ELR (cell line): ENCODE measurements around the gene KLK10.
"Not testable (repeated sequence)": the region's sequence is repeated elsewhere in the genome, so short reads cannot be mapped to it uniquely, and the experiment has no call there.

ENCODE experiments used
- DNase-seq: peaks from one replicate; pipeline ENCODE4 v3.0.0-alpha.2; 2015; ENCODE audit warnings: low read depth

The KLK10 gene

GRCh38 chr19:51001515-51001914, 18.0 kb downstream of the KLK10 start, which contains the start of gene KLK8:
KLK8 (minus strand) TSS chr19:51001604; CDS start chr19:51001167, 437 bp downstream.
- DNase-seq: no peak

DNA sequence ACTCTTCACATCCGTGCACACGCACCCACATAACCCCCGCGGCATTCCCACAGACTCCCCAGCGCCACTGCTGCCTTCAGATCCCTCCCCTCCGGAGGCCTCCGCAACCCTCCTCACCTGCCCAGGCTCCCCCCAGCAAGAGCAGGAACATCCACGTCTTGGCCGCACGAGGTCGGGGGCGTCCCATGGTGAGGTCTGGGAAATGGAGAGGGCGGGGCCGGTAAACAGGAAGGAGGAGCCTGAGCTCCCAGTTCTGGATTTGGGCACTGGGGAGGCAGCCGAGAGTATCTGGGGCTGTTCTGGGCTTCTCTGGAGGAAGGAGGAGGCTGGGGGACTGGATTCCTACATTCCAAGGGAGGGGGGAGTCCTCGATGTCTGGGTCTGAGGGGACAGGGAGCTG, 18.5 kb downstream of the KLK10 start:
- DNase-seq: no peak

DNA sequence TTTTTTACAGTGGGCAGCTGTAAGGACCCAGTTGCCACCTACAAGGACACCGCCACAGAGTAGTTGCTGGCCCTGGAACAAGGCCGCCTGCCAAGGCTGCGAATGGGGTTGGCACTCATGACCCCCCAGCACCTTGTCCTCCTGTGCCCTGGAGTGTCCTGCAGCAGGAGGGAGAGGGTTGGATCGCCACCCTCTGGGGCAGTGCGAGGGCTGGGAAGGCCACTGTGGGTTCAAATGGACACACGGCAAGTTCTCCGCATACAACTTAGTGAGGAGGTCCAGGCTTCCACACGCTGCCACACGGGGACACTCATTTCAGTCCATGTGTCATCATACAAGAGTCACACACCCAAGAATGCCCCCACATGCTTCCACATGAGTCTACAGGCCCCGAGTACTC, 19.1 kb downstream of the KLK10 start:
- DNase-seq: no peak

GRCh38 chr19:50998686-50999085, 20.8 kb downstream of the KLK10 start:
- no peak for DNase-seq

- no peak for DNase-seq
Measured at GRCh38 chr19:50998061-50998460, 21.4 kb downstream of the KLK10 start.

GRCh38 chr19:50994129-50994528, 25.4 kb downstream of the KLK10 start:
- peak; percentile 13 for DNase-seq

GRCh38 chr19:50992666-50993035, 26.9 kb downstream of the KLK10 start:
- no peak for DNase-seq

DNA sequence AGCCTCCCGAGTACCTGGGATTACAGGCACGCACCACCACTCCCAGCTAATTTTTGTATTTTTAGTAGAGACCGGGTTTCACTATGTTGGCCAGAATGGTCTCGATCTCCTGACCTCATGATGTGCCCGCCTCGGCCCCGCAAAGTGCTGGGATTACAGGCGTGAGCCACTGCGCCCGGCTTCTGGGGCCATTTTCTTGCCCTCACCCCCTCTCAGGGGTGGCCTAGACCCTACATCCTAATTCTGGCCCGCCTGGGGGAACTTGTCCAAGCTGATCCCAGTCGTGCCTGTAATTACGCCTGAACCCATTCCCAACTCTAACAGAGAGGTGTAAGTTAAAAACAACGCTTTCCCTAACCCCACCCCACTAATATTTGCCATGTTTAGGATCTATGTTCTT, 35.1 kb downstream of the KLK10 start:
- not testable (repeated sequence) for DNase-seq

- no peak for DNase-seq
Measured at GRCh38 chr19:50983625-50984292, 35.8 kb downstream of the KLK10 start, which contains the start of gene KLK7. KLK7 (minus strand) TSS chr19:50983917; CDS start chr19:50982399, 1,518 bp downstream.

DNA sequence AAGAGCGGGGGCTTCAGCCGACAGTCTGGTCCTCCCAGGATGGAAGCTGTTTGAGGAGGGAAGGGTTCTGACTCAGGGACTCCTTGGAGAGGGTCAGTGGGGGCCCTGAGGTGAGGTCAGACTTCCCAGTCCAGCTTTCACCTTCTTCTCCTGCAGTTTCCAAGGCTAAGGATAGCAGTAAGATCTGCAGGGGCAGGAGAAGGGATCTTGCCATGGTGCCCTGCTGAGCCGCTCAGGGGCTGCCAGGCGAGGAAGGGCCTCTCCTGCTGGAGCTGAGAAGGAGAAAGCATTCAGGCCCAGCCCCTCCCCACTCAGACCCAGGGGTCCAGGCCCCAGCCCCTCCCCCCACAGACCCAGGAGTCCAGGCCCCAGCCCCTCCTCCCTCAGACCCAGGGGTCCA, 37.3 kb downstream of the KLK10 start:
- DNase-seq: no peak

DNA sequence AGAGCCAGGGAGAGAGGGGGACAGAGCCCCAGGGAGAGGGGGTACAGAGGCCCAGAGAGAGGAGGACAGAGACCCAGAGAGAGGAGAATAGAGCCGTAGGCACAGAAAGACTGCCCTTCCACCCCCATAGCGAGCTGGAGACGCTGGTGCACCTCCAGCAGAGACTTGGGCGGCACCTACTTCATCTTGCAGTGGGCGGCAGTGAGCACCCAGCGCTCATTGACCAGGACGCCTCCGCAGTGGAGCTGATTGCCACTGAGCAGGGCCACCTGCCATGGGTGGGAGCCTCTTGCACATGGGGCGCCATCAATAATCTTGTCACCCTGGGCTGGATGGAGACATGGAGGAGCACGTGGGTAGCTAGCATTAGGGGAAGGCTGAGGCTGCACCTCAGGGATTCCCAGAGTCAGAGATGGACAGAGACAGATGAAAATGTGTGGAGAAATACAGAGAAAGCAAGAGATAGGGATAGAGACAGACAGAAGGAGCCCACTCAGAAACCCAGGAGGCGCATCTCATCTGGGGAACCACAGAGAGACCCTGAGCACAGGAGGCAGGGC, 37.8 kb downstream of the KLK10 start:
- no peak for DNase-seq

GRCh38 chr19:50980208-50980607, 39.3 kb downstream of the KLK10 start:
- DNase-seq: no peak

- no peak for DNase-seq
Measured at GRCh38 chr19:50979758-50980157, 39.8 kb downstream of the KLK10 start.

GRCh38 chr19:50978772-50979390, 40.6 kb downstream of the KLK10 start:
- DNase-seq: no peak

DNA sequence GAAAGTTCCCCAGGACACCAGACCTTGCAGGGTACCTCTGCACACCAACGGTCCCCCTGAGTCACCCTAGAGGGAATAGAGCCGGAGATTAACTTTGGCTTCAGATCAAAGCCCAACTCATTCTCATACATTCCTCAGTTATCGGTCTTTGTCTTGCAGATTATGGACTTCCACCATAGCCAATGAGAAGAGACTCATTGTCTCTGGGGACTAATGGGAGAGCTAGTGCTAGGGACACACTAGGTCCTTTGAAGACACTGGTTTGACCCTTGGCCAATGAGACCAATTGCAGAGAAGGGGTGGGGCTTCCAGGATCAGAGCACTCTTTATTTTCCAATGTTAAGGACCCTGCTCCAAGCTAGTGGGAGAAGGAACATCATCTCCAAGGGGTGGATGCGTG, 41.9 kb downstream of the KLK10 start:
- no peak for DNase-seq

DNA sequence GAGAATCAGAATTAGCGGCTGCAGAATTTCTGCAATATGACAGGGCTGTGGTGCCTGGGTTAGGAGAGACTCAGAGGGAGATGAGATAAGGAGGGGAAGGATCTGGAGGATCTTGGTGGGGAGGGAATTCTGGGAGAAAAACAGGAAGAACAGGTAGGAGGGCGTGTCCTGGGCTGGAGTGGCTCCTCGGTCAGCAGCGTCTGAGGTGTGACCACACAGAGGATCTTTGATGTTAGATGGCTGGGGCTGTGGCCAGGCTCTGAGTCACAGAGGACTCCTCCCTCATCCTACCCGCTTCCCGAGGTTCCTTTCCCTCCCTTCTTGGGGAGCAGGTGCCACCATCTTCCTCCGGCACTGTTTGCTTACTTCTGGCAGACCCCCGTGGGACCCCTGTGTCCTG, 43.7 kb downstream of the KLK10 start:
- no peak for DNase-seq

DNA sequence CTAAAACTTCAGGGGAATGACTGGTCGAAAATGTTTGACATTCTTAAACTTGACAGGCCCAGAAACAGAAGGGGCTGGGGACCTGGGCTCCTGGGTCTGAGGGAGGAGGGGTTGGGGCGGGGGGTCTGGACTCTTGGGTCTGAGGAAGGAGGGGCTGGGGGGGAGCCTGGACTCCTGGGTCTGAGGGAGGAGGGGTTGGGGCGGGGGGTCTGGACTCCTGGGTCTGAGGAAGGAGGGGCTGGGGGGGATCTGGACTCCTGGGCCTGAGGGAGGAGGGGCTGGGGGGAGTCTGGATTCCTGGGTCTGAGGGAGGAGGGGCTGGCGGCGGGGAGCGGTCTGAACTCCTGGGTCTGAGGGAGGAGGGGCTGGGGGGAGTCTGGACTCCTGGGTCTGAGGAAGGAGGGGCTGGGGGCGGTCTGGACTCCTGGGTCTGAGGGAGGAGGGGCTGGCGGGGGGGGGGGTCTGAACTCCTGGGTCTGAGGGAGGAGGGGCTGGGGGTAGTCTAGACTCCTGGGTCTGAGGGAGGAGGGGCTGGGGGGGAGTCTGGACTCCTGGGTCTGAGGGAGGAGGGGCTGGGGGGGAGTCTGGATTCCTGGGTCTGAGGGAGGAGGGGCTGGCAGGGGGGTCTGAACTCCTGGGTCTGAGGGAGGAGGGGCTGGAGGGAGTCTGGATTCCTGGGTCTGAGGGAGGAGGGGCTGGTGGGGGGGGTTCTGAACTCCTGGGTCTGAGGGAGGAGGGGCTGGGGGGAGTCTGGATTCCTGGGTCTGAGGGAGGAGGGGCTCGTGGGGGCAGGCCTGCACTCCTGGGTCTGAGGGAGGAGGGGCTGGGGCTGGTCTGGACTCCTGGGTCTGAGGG, 44.6 kb downstream of the KLK10 start:
- no peak for DNase-seq

DNA sequence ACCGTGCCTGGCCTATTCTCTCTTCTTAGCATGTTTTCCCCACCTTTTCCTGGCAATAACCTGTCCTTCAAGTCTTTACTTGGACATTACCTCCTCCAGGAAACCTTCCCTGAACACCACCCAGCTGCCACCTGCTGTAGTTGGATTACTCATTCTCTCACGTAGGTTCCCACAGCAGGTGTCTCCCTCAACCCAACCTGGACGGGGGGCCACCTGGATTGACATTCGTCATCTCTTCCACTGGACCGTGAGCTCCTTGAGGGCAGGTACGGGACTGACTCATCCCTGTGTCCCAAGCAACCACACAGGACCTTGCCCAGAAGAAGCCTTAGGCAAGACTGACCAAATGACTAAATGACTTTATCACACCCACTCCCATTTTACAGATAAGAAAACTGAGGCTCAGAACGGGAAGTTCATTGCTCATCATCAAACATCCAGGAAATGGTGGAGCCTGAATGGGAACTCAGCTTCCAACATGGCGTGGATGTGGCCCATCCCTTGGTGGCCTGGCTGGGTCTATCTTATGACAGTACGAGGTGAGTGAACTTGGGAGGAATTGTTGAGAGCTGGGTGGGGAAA, 46.6 kb downstream of the KLK10 start:
- DNase-seq: no peak

GRCh38 chr19:50969810-50970209, 49.7 kb downstream of the KLK10 start:
- DNase-seq: not testable (repeated sequence)

DNA sequence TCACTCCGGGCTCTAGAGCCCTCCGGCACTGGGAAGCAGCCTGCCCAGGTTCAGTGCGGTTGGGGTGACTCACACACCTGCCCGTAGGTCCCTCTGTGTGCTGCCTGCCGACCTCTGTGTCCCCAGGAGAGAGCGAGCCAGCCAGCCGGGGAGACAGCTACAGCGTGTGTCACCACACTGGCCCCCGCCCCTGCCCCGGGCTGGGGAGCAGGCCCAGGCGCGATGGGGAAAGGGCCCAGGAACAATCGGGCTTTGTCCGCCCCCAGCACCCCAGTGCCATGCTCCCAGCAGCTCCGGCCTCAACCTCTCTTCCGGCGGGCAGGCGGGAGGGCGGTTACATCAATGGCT, 50.1 kb downstream of the KLK10 start, which contains the start of gene KLK6:
Gene KLK6 (minus strand): TSS at position 179 of the 348 bp plus-strand sequence. CDS start 1,487 bp downstream, outside the sequence.
- no peak for DNase-seq

GRCh38 chr19:50968716-50969412, 50.6 kb downstream of the KLK10 start:
- no peak for DNase-seq
